HG02938 (cell line): ENCODE results near the gene CCDC74A.
"Not testable (repeated sequence)": the region's sequence is repeated elsewhere in the genome, so short reads cannot be mapped to it uniquely, and the experiment has no call there.

ENCODE experiments used
- ATAC-seq: cut with Tn5 transposase; IDR thresholded peaks from one replicate; pipeline ENCODE4 v1.9.1; 2021; ENCODE audit warnings: mild to moderate bottlenecking, moderate library complexity; ENCODE audit not compliant: unreplicated experiment

CCDC74A gene

GRCh38 chr2:131544813-131545165 lies 17.1 kb downstream of the CCDC74A start:
- ATAC-seq: not testable (repeated sequence)

- ATAC-seq: no peak
Observed at GRCh38 chr2:131552871-131553270, 25.2 kb downstream of the CCDC74A start.

GRCh38 chr2:131556998-131557397 lies 29.3 kb downstream of the CCDC74A start:
- ATAC-seq: no peak

- ATAC-seq: no peak
Observed at GRCh38 chr2:131557558-131558321, 30.1 kb downstream of the CCDC74A start.

- ATAC-seq: no peak
Observed at GRCh38 chr2:131566371-131566770, 38.7 kb downstream of the CCDC74A start.

- no peak for ATAC-seq
Observed at GRCh38 chr2:131567891-131568290, 40.2 kb downstream of the CCDC74A start.

- ATAC-seq: not testable (repeated sequence)
Observed at GRCh38 chr2:131568401-131568800, 40.7 kb downstream of the CCDC74A start.

GRCh38 chr2:131572175-131572574 lies 44.5 kb downstream of the CCDC74A start:
- ATAC-seq: no peak

GRCh38 chr2:131577812-131578211 lies 50.1 kb downstream of the CCDC74A start:
- ATAC-seq: no peak

- no peak for ATAC-seq
Observed at GRCh38 chr2:131580187-131580586, 52.5 kb downstream of the CCDC74A start.
